GM21447 (cell line): Measurements from ENCODE around the gene ZSWIM5.
"Not testable (repeated sequence)": the region's sequence is repeated elsewhere in the genome, so short reads cannot be mapped to it uniquely, and the experiment has no call there.

Experiments used
- ATAC-seq: cut with Tn5 transposase; IDR thresholded peaks from one replicate; pipeline ENCODE4 v1.9.1; 2021; ENCODE audit not compliant: unreplicated experiment

ZSWIM5 gene

DNA sequence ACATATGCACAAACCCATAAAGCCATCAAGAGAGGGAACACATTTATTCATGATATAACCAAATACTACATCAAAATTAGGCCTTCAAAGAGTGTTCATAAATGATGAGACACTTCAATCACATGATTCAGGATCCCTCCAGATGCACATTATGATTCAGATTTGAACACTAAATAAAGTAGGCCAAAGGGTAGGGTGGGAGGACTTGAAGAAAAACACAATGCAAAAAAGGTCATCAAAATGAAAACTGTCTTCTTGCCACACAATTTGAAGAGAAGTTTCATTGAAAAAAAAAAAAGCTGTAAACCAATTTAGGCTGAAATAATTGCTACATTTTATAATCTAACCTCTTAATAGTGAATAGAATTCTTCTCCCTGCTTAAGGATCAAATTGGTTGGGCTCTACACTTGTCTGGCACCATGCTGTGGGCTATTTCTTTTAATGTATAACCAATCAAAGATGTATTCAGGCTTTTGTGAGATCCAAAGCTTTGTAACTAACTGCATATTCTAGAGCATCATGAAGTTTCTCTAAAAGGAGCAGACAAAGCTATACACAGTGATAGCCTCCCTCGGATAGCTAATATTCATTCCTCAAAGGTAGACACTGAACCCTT is 58.1 kb downstream of the ZSWIM5 start:
- no peak for ATAC-seq

DNA sequence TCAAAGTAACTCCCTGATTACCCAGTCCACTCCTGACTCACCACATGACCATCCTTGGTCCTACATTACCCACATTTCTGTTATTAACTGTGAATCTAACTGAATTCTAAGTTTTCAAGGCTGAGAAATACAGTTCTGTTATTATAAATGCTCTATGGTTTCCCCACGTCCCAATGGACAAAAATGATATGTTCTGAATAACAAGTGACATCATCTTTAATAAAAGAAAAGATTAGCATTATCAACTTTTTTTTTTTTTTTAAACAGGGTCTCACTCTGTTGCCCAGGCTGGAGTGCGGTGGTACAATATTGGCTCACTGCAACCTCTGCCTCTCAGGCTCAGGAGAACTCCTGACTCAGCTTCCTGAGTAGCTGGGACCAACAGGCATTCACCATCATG is 59.6 kb downstream of the ZSWIM5 start:
- ATAC-seq = no peak

DNA sequence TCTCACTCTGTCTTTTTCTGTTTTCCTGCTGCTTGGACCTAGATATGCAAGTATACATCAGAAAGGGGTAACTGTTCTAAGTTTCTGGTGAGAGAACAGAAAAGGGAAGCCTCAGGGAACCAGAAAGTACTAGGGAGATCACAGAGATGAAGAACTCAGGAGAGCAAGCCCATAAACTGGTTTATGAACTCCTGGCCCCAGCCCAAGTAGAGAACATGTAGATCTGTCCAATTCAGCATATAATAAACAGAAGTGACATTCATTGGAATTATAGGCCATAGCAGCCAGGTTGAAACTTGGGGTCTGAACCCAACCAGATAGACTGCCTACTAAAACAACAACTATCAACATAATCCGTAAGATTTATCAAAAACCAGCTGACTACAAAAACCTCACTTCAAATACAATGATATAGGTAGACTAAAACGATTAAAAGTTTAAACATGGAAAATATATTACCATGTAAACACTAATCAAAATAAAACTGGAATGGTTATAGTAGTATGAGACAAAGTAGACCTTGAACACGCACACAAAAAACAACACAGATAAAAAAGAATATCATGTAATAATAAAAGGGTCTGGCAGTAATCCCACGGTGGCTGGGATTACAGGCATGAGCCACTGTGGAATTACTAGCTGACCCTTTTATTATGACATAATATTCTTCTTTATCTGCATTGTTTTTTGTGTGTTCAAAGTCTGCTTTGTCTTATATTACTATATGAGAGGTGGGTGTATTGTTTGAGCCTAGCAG is 65.0 kb downstream of the ZSWIM5 start:
- ATAC-seq = no peak

DNA sequence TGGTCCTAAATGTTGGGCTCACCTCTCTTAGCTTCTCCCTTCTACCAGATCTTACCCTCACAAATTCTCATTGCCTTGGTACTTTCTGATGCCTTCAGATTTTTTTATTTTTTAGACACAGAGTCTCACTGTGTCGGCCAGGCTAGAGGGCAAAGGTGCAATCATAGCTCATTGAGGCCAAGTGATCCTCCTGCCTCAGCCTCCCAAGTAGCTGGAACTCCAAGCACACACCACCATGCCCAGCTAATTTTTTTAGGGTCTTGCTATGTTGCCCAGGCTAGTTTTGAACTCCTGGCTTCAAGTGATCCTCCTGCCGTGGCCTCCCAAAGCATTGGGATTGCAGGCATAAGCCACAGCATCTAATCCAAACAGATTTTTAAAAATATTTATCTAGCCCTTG is 69.4 kb downstream of the ZSWIM5 start:
- no peak for ATAC-seq

DNA sequence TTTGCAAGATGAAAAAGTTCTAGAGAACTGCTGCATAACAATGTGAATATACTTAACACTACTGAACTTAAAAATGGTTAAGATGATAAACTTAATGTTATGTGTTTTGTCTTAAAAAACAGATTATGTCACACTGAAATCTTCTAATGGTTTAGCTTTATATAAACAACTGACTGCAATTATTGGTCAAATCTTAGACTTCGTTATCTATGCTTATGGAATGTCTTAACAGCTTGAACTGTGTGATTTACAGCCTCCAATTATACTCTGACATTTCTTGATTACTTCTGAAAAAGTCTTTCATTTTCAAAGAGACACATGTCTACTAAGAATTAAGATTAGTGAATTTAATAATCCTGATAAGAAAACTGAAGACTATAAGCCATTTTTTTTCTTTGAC is 71.1 kb downstream of the ZSWIM5 start:
- ATAC-seq = no peak

DNA sequence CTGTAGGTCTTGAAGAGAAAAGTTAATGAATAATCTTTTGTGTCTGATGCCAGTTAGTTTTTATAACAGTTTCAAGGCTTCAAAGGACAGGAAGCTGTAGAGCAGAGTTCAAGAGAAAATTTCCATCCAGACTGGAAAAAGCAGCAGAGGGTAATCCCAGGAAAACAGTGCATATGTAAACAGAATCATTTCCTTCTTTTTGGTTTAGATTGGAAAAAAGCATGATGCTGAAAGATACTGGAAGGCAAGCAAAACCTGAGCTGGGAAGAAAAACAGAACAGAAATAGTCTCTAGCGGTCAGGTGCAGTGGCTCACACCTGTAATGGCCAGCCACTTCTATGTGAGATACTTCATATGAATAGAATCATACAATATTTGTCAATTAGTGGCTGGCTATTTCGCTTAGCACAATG is 71.9 kb downstream of the ZSWIM5 start:
- ATAC-seq = no peak

DNA sequence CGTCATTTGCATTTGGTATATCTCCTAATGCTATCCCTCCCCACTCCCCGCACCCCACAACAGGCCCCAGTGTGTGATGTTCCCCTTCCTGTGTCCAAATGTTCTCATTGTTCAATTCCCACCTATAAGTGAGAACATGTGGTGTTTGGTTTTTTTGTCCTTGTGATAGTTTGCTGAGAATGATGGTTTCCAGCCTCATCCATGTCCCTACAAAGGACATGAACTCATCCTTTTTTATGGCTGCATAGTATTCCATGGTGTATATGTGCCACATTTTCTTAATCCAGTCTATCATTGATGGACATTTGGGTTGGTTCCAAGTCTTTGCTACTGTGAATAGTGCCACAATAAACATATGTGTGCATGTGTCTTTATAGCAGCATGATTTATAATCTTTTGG is 73.7 kb downstream of the ZSWIM5 start:
- ATAC-seq = not testable (repeated sequence)

DNA sequence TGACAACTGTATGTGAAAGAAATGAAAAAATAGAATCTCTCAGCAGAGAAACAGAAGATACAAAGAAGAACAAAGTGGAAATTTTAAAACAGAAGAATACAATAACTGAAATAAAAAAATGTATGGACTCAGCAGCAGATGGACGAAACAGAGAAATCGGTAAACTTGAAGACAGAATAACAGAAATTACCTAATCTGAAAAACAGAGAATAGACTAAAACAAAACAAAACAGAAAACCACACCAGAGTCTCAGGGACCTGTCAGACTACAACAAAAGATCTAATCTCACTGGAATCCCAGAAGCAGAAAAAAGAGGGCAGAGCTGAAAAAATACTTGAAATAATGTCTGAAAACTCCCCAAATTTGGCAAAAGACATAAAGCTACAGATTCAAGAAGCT is 83.0 kb downstream of the ZSWIM5 start:
- ATAC-seq = no peak

DNA sequence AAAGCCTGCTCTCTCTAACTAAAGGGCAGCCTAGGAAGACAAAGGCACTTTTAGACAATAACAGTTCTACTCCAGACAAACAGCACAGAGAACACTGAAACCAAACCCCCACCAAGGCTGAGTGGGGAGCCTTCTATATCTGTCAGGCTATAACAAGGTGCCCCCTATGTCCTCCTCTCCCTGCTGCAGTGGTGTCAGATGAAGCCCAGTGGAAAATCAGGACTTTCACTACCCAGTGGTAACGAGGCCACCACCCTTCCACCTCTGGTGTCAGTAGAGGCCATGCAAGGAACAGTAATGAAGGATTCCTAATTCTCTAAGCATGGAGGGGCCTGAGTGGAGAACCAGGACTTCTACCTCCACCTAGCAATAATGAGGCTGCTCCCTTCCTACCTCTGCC is 83.7 kb downstream of the ZSWIM5 start:
- no peak for ATAC-seq

DNA sequence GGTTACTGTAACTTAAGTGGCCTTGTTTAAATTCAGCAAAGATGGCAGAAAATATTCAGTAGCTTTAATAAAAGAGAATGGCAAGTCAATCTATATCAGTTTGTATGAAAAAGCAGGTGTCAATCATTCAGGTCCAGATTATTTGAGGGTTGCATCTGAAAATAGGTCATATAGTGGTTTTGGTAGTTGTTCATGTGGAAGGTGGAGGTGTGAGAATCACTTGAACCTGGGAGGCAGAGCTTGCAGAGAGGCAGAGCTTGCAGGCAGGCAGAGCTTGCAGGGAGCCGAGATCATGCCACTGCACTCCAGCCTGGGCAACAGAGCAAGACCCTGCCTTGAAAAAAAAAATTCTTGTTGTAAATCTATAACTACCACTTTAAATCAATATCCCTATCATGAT is 88.6 kb downstream of the ZSWIM5 start:
- no peak for ATAC-seq

DNA sequence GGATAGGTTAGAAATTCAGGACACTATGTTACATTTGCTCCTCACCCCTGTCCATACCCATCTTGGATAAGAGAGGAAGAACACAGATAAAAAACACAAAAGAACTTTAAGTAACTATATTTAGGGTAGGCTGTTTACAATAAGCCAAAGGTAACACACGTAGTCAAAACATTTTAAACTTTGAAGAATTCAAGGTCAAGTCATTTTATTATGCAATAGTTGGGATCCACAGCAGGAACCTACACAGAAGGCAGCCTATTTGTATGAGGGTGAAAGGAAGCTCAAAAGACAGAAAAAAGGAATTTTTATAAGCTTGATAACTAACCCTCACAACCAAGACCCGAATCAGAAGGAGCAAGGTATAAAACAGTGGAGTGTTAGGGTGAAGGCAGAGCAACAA is 89.6 kb downstream of the ZSWIM5 start:
- no peak for ATAC-seq

DNA sequence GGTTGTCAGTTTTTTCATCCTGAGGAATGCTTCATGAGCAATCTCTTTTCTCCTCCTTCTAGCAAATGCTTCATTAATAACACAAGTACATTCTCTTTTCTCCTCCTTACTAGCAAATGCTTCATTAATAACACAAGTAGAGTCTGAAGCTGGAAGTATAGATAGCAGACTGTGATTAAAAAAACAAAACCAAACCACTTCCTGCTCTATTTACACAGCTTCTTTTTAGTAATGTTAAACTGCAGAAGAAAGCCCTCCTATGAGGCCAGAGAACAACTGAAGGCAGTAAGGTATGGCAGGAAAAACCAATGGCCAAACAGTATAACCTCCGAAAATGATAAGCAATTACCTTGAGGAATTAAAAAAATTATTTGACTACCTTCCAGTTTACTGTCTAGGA is 90.1 kb downstream of the ZSWIM5 start:
- no peak for ATAC-seq

DNA sequence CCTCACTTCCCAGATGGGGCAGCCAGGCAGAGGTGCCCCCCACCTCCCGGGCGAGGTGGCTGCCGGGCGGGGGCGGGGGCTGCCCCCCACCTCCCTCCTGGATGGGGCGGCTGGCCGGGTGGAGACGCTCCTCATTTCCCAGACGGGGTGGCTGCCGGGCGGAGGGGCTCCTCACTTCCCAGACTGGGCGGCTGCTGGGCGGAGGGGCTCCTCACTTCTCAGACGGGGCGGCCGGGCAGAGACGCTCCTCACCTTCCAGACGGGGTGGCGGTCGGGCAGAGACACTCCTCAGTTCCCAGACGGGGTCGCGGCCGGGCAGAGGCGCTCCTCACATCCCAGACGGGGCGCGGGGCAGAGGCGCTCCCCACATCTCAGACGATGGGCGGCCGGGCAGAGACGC is 91.2 kb downstream of the ZSWIM5 start:
- ATAC-seq = not testable (repeated sequence)

DNA sequence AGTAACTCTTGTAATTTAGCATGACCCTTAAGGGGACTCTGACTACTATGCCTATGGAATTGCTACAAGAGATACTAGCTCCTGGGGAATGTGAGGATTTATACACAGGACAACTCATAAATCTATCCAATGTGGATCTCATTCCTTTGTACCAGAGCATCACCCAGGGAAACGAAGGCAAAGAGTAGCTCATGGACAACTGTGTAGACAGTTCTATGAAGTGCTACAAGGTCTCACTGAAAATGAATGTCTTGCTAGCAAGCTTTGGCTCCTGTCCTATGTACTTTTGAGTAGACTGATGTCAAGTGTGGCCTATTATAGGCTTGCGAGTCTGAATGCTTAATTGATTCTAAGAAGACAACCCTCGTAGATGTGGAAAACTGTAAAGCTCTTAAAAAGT is 93.7 kb downstream of the ZSWIM5 start:
- no peak for ATAC-seq

DNA sequence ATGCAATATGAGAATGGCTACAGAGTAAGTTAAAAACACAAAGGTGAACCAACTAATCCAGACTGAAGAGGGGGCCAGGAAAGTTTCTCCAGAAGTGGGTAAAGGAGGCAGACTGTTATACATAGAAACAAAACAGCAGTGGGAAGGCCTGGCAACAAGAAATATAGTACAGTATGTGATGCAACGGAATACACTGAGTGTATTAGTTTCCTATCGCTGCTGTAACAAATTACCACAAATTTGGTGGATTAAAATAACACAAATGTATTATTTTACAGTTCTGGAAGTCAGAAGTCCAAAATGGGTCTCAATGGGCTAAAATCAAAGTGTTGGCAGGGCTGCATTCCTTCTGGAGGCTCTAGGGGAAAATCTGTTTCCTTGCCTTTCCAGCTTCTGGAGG is 95.2 kb downstream of the ZSWIM5 start:
- no peak for ATAC-seq

DNA sequence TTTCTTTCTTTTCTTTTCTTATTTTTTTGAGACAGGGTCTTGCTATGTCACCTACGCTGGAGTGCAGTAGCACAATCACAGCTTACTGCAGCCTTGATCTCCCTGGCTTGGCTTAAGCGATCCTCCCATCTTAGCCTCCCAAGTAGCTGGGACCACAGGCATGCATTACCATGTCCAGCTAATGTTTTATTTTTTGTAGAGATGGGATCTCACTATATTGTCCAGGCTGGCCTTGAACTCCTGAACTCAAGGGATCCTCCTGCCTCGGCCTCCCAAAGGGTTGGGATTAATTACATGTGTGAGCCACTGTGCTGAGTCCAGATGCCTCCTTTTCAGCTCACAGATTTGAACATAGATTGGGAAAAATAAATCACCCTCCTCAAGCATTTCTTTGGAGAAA is 98.6 kb downstream of the ZSWIM5 start:
- no peak for ATAC-seq

DNA sequence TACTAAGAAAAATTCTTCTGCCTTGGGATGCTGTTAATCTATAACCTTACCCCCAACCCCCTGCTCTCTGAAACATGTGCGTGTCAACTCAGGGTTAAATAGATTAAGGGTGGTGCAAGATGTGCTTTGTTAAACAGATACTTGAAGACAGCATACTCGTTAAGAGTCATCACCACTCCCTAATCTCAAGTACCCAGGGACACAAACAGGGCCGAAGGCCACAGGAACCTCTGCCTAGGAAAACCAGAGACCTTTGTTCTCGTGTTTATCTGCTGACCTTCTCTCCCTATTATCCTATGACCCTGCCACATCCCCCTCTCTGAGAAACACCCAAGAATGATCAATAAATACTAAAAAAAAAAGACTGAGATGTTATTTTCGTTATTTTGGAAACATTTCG is 99.5 kb downstream of the ZSWIM5 start:
- not testable (repeated sequence) for ATAC-seq

DNA sequence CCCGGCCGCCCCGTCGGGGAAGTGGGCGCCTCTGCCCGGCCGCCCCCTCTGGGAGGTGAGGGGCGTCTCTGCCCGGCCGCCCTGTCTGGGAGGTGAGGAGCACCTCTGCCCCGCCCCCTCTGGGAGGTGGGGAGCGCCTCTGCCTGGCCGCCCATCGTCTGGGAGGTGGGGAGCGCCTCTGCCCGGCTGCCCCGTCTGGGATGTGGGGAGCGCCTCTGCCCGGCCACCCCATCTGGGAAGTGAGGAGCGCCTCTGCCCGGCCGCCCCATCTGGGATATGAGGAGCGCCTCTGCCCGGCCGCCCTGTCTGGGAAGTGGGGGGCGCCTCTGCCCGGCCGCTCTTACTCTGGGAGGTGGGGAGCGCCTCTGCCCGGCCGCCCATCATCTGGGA is 100.3 kb downstream of the ZSWIM5 start:
- ATAC-seq = not testable (repeated sequence)

DNA sequence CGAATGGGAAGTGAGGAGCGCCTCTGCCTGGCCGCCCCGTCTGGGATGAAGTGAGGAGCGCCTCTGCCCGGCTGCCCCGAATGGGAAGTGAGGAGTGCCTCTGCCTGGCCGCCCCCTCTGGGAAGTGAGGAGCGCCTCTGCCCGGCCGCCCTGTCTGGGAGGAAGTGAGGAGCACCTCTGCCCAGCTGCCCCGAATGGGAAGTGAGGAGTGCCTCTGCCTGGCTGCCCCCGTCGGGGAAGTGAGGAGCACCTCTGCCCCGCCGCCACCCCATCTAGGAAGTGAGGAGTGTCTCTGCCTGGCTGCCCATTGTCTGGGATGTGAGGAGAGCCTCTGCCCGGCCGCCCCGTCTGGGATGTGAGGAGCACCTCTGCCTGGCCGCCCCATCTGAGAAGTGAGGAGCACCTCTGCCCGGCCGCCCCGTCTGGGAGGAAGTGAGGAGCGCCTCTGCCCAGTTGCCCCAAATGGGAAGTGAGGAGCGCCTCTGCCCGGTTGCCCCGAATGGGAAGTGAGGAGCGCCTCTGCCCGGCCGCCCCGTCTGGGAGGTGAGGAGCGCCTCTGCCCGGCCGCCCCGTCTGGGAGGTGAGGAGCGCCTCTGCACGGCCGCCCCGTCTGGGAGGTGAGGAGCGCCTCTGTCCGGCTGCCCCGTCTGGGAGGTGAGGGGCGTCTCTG is 100.8 kb downstream of the ZSWIM5 start:
- ATAC-seq = not testable (repeated sequence)

DNA sequence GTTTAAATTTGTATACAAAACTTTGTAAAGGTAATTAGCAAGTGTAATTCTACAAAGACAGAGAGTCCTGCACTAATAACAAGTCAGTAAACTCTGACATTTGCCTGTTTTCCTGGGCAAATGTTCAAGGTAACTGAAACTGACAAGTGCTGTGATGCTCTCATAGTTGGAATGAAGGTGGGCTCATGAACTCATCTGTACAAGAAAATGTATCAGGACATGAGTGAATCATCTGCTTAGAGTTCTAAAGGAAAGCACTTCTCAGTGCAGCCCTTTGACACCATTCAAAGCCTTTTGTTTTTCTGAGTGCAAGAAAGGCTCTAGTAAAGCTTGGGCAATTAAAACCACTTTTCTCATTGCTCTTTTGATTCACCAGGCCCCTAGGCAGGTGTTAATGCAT is 102.9 kb downstream of the ZSWIM5 start:
- ATAC-seq = no peak

DNA sequence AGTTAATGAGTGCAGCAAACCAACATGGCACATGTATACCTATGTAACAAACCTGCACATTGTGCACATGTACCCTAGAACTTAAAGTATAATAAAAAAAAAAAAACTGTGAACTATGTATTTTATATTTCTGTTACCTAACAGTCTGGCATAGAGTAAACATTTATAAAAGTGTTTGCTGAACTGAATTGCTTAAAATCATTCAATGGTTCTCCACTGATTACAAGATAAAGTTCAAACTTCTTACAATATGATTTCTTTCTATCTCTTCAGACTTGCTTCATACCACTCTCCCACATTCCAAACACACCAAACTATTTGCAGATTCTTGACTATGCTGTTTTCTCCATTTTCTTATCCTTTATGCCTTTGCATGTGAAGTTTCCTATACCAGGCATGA is 104.5 kb downstream of the ZSWIM5 start:
- ATAC-seq = no peak

DNA sequence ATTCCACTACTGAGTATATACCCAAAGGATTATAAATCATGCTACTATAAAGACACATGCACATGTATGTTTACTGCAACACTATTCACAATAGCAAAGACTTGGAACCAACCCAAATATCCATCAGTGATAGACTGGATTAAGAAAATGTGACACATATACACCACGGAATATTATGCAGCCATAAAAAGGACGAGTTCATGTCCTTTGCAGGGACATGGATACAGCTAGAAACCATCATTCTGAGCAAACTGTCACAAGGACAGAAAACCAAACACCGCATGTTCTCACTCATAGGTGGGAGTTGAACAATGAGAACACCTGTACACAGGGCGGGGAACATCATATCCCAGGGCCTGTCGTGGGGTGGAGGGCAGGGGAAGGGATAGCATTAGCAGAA is 104.9 kb downstream of the ZSWIM5 start:
- not testable (repeated sequence) for ATAC-seq
